GM18526 (cell line): Measurements from ENCODE around the gene RAB11B.

Source experiments
- POLR2A ChIP-seq: IDR thresholded peaks from 3 replicates; pipeline ENCODE4 v1.6.1; 2011; ENCODE audit not compliant: insufficient read length; ENCODE audit errors: extremely low read depth

Gene RAB11B

GRCh38 chr19:8421484-8422461 is 31.6 kb downstream of the RAB11B start:
- TF ChIP-seq POLR2A: no peak

GRCh38 chr19:8423817-8424223 is 33.7 kb downstream of the RAB11B start:
- TF ChIP-seq POLR2A: no peak

DNA sequence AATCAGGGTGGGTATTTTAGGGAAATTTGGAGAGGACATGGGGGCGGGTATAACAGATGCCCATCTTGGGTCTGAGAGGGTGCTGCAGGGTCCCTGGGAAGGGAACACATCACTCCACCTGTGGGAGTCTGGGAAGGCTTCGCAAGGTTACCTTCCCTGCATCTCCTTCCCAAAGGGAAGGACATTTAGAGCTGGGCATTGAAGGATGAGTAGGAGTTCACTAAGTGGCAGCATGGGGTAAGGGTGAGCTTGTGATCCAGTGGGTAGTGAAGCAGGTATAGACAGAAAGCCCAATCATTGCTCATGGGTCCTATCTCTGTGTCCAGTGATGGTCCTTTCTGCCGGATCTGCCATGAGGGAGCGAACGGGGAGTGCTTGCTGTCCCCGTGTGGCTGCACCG is 36.1 kb downstream of the RAB11B start:
- TF ChIP-seq POLR2A: no peak

GRCh38 chr19:8429044-8429443 is 38.9 kb downstream of the RAB11B start:
- no peak for TF ChIP-seq POLR2A

DNA sequence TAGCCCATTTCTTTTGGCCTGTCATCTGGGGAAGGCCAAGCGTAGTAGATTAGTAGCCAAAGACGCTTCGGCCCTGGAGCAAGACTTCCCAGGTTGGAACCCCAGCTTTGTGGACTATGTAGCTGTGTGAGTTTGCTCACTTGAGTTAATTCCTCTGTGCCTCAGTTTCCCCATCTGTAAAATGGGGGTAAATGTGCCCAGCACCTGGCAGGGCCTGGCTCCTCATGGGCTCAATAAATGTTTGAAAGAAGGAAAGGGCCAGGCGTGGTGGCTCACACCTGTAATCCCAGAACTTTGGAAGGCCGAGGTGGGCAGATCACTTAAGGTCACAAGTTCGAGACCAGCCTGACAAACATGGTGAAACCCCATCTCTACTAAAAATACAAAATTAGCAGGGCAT is 39.7 kb downstream of the RAB11B start:
- no peak for TF ChIP-seq POLR2A

DNA sequence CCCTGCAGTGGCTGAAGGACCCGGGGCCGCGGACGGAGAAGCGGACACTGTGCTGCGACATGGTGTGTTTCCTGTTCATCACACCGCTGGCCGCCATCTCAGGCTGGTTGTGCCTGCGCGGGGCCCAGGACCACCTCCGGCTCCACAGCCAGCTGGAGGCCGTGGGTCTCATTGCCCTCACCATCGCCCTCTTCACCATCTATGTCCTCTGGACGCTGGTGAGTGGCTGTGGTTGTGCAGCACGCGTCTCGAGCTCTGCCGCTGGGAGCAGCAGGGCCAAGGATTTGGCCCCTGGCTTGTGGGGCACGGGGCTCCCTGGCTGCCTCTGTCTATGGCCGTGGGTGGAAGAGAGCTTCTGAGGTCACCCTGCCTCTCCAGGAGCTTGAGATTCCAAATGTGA is 40.5 kb downstream of the RAB11B start:
- TF ChIP-seq POLR2A: no peak

DNA sequence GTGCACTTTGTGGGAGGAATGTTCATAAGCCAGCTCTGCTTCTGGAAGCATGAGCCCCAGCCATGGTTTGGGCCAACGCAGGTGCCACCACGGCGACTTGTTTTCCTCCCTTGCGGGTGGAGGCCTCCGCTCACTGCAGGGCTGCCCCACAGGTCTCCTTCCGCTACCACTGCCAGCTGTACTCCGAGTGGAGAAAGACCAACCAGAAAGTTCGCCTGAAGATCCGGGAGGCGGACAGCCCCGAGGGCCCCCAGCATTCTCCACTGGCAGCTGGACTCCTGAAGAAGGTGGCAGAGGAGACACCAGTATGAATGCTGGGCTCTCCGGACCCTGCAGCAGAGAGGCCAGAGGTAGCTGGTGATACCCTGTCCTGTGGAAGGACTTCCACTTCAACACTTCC is 48.1 kb downstream of the RAB11B start:
- TF ChIP-seq POLR2A: no peak

GRCh38 chr19:8441725-8442544 is 51.8 kb downstream of the RAB11B start:
- no peak for TF ChIP-seq POLR2A

GRCh38 chr19:8444677-8445487 is 54.7 kb downstream of the RAB11B start, which contains the start of gene HNRNPM:
Gene HNRNPM, plus strand, starts transcription at chr19:8444975. Its CDS starts 24 bp downstream, at chr19:8444999.
- TF ChIP-seq POLR2A: peak; percentile 95

DNA sequence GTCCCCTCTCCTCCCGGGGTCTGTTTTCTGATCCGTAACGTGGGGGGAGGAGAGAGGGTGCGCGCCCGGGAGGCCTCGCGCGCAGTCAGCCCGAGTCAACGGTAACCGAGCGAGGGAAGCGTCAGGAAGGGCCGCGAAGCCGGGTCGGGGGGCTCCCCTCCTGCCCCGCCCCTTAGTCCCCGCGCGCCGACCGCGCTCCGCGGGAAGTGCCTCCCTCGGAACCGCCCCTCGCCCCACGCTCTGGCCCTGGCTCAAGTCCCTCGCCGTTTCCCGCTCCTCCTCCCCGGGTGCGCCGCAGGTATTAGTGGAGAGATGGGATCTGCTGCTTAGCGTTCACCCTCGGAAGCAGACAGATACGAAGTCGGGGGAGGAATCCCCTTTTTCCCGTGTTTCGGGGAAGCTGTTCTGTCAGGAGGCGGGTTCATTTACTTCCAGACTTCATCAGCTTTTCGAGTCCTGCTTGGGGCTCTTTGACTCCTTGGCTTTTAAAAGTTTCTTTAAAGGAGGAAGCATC is 55.4 kb downstream of the RAB11B start:
- TF ChIP-seq POLR2A: no peak

GRCh38 chr19:8446061-8446709 is 56.0 kb downstream of the RAB11B start:
- no peak for TF ChIP-seq POLR2A

- no peak for TF ChIP-seq POLR2A
Measured at GRCh38 chr19:8449830-8450229, 59.7 kb downstream of the RAB11B start.

GRCh38 chr19:8451377-8451776 is 61.2 kb downstream of the RAB11B start:
- TF ChIP-seq POLR2A: no peak

GRCh38 chr19:8451885-8452284 is 61.7 kb downstream of the RAB11B start:
- no peak for TF ChIP-seq POLR2A
